CD14-positive monocyte (primary cell): ENCODE results near the gene QTRT2. TPM values are rescaled to one million over a fixed set of nuclear protein-coding genes. Genes with fewer than 3 reads are reported as not detected.

Source experiments
- DNase-seq, 3 donors: peaks; one replicate each; pipeline ENCODE4 v3.0.0-alpha.2; 2011 to 2022
- H2AFZ ChIP-seq: 2 replicates; pipeline ENCODE4 v1.6.0; 2012; ENCODE audit warnings: mild to moderate bottlenecking, low read depth, low read length, inconsistent platforms; ENCODE audit not compliant: insufficient read depth, poor library complexity, severe bottlenecking
- H3K27ac ChIP-seq, 2 donors: 1 replicate in 1 of 2; 2 replicates in 1 of 2; pipeline ENCODE4 v1.5.1; 2012 to 2013; ENCODE audit warnings: low read length in 2 of 2, control low read depth in 1 of 2, inconsistent platforms in 1 of 2, low read depth in 1 of 2, mild to moderate bottlenecking in 1 of 2
- H3K27me3 ChIP-seq, 2 donors: one replicate each; pipeline versions ENCODE4 v1.6.0 to v1.6.1; 2011 to 2013; ENCODE audit warnings: low read length in 2 of 2; ENCODE audit not compliant: control insufficient read depth in 2 of 2, insufficient read depth in 2 of 2
- H3K36me3 ChIP-seq, 2 donors: replicated peaks in 1 of 2; 1 replicate in 1 of 2; 2 replicates in 1 of 2; pipeline versions ENCODE4 v1.5.1 to v1.6.1; 2012 to 2013; ENCODE audit warnings: low read length in 2 of 2, control low read depth in 1 of 2, inconsistent platforms in 1 of 2, mild to moderate bottlenecking in 1 of 2; ENCODE audit not compliant: insufficient read depth in 2 of 2, control insufficient read depth in 1 of 2
- H3K4me1 ChIP-seq, 2 donors: 1 replicate in 1 of 2; 2 replicates in 1 of 2; pipeline versions ENCODE4 v1.5.1 to v1.6.1; 2012 to 2013; ENCODE audit warnings: low read length in 2 of 2, control low read depth in 1 of 2, inconsistent platforms in 1 of 2, mild to moderate bottlenecking in 1 of 2, moderate library complexity in 1 of 2; ENCODE audit not compliant: insufficient read depth in 2 of 2, control insufficient read depth in 1 of 2
- H3K4me2 ChIP-seq: replicated peaks from 2 replicates; pipeline ENCODE3; 2012; ENCODE audit warnings: low read length, moderate library complexity, mild to moderate bottlenecking; ENCODE audit not compliant: poor library complexity, severe bottlenecking; ENCODE audit errors: extremely low read depth
- H3K4me3 ChIP-seq, 3 experiments: fragments of 200-600 bp in 1 of 3; sonication (generic) in 1 of 3; replicated peaks in 1 of 3; 1 replicate in 2 of 3; 2 replicates in 1 of 3; pipeline ENCODE4 v1.5.1; 2011 to 2013; ENCODE audit warnings: low read length in 3 of 3, mild to moderate bottlenecking in 3 of 3, control low read depth in 2 of 3, low read depth in 2 of 3, inconsistent platforms in 1 of 3, moderate library complexity in 1 of 3
- H3K79me2 ChIP-seq: 2 replicates; pipeline ENCODE4 v1.6.0; 2012; ENCODE audit warnings: mild to moderate bottlenecking, control low read depth, inconsistent platforms, low read length, moderate library complexity; ENCODE audit not compliant: insufficient read depth
- H3K9ac ChIP-seq: 2 replicates; pipeline ENCODE4 v1.6.0; 2017; ENCODE audit warnings: low read length, mild to moderate bottlenecking; ENCODE audit not compliant: insufficient read depth, poor library complexity, severe bottlenecking
- H3K9me3 ChIP-seq, 2 donors: replicated peaks in 1 of 2; 1 replicate in 1 of 2; 2 replicates in 1 of 2; pipeline versions ENCODE4 v1.5.1 to v1.6.1; 2012 to 2013; ENCODE audit warnings: low read length in 2 of 2, control low read depth in 1 of 2; ENCODE audit not compliant: control insufficient read depth in 1 of 2, insufficient read depth in 1 of 2
- H4K20me1 ChIP-seq: 2 replicates; pipeline ENCODE4 v1.6.0; 2012; ENCODE audit warnings: mild to moderate bottlenecking, low read length, control low read depth, moderate library complexity; ENCODE audit not compliant: insufficient read depth
- H3K27ac Mint-ChIP-seq, 7 donors: one replicate each; pipeline ENCODE4 v1.8.0; 2020; ENCODE audit warnings: mild to moderate bottlenecking in 7 of 7, mixed read lengths in 7 of 7, moderate library complexity in 6 of 7, inconsistent platforms in 2 of 7
- H3K27me3 Mint-ChIP-seq, 3 donors: one replicate each; pipeline ENCODE4 v1.8.0; 2021 to 2022; ENCODE audit warnings: low read depth in 3 of 3, mild to moderate bottlenecking in 3 of 3, mixed read lengths in 3 of 3, moderate library complexity in 3 of 3, inconsistent platforms in 1 of 3
- H3K36me3 Mint-ChIP-seq, 2 donors: one replicate each; pipeline ENCODE4 v1.8.0; 2020; ENCODE audit warnings: mixed read lengths in 2 of 2, inconsistent platforms in 1 of 2, mild to moderate bottlenecking in 1 of 2
- H3K4me1 Mint-ChIP-seq: one replicate; pipeline ENCODE4 v1.8.0; 2020; ENCODE audit warnings: mild to moderate bottlenecking, mixed read lengths
- H3K4me3 Mint-ChIP-seq, 2 donors: one replicate each; pipeline ENCODE4 v1.8.0; 2020; ENCODE audit warnings: mild to moderate bottlenecking in 2 of 2, mixed read lengths in 2 of 2, moderate library complexity in 1 of 2
- H3K9me3 Mint-ChIP-seq, 7 donors: one replicate each; pipeline ENCODE4 v1.8.0; 2020 to 2022; ENCODE audit warnings: mixed read lengths in 7 of 7, mild to moderate bottlenecking in 6 of 7, moderate library complexity in 6 of 7, inconsistent platforms in 2 of 7
- WGBS: methylation state at CpG from one replicate; pipeline ENCODE4 v1.1.5; 2013; ENCODE audit warnings: missing lambda C conversion rate; ENCODE audit not compliant: insufficient coverage; 5-methylcytosine and 5-hydroxymethylcytosine counted together
- intact Hi-C, 2 donors: fragments of 100-400 bp; cut with micrococcal nuclease; formaldehyde crosslinking; loops; one replicate each; pipeline versions ENCODE4 v1.15.0 to v1.15.1; 2023
- polyA plus RNA-seq, 3 donors: library from polyadenylated mRNA; depleted of rRNA in 1 of 3; unstranded in 2 of 3; stranded (reverse) in 1 of 3; fragments of 300-500 nt in 2 of 3; fragments of >200 nt in 1 of 3; fragmentation: Illumina TruSeq in 2 of 3; gene quantifications; 1 replicate in 2 of 3; 2 replicates in 1 of 3; pipeline ENCODE4 v1.2.3, GENCODE V29; 2012 to 2021
- TF ChIP-seq, protein P1 (sequence below): fragments of 200-600 bp; IDR thresholded peaks from one replicate; pipeline ENCODE4 v1.8.0; 2022; ENCODE audit warnings: antibody characterized with exemption, mild to moderate bottlenecking

QTRT2 gene
- polyA plus RNA-seq, 3 donors = 14.5 to 16.7 (median 15.9) TPM

DNA sequence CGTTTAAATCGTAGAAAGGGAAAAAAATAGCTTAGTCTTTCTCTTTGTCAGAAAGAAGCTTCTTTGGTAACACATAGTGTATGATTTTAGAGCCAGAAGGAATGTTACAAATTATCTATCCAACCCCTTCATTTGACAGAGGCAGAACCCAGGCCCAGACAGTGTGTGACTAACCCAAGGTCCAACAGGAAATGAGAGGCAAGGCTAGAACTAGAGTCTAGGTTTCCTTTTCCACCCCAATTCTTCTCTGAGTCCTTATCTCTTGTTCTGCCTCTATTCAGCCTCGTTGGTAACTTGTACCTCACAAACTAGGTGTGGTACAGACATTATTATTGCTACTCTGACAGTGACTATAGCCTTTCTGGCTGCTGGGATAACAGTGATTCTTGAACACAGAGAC, 39.3 kb downstream of the QTRT2 start:
- Histone ChIP-seq H3K36me3 (no peaks in the 10 kb centered on the region), H3K4me3 (no peak overlapping the region), H3K79me2 (no peaks in the 10 kb centered on the region), H3K27me3 (no peaks in the 10 kb centered on the region), H3K27ac (no peak overlapping the region), H3K9ac (no peak overlapping the region), H4K20me1 (no peaks in the 10 kb centered on the region), H3K4me2 (no peak overlapping the region), H3K4me1 (peaks cover 26 to 29% of the 10 kb centered on the region in 2 donors), H3K9me3 (no peaks in the 10 kb centered on the region), H2AFZ (no peak overlapping the region)
- no peak for DNase-seq
- peaks cover 0 to 5% (median 0%) of the 10 kb centered on the region in 7 donors for H3K9me3 Mint-ChIP-seq
- H3K27ac Mint-ChIP-seq = no peak overlapping the region
- WGBS = no CpG with 5 or more reads among the region's 3 CpGs
- peaks cover 28% of the 10 kb centered on the region for H3K4me1 Mint-ChIP-seq
- H3K4me3 Mint-ChIP-seq = no peak overlapping the region
- intact Hi-C loops = no loop called here
- peaks cover 2% of the 10 kb centered on the region in 2 donors for H3K36me3 Mint-ChIP-seq
- TF ChIP-seq, protein P1, sequence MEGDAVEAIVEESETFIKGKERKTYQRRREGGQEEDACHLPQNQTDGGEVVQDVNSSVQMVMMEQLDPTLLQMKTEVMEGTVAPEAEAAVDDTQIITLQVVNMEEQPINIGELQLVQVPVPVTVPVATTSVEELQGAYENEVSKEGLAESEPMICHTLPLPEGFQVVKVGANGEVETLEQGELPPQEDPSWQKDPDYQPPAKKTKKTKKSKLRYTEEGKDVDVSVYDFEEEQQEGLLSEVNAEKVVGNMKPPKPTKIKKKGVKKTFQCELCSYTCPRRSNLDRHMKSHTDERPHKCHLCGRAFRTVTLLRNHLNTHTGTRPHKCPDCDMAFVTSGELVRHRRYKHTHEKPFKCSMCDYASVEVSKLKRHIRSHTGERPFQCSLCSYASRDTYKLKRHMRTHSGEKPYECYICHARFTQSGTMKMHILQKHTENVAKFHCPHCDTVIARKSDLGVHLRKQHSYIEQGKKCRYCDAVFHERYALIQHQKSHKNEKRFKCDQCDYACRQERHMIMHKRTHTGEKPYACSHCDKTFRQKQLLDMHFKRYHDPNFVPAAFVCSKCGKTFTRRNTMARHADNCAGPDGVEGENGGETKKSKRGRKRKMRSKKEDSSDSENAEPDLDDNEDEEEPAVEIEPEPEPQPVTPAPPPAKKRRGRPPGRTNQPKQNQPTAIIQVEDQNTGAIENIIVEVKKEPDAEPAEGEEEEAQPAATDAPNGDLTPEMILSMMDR = no peak
- H3K27me3 Mint-ChIP-seq = peaks cover 1 to 4% (median 2%) of the 10 kb centered on the region in 3 donors

DNA sequence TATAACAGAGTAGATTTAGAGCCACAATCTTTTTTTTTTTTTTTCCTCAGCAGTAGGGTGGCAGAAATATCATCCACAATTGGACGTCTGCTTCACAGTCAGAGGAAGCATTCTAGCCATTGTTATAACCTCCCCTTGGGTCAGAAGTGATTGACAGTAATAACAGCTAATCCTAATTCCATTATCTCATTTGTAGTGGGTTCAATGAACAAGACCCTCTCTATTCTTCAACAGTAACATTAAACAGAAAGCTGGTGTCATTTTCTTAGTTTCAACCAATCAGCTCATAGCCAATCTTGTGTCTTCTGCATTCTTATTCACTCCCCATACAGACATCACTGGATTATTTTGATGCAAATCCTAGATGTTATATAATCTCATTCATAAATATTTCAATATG, 44.6 kb downstream of the QTRT2 start:
- no peaks in the 10 kb centered on the region for H3K79me2 ChIP-seq
- H2AFZ ChIP-seq = no peak overlapping the region
- no peaks in the 10 kb centered on the region for H3K9me3 ChIP-seq
- no peaks in the 10 kb centered on the region for H4K20me1 ChIP-seq
- no peaks in the 10 kb centered on the region for H3K36me3 ChIP-seq
- Mint-ChIP-seq H3K27me3 (peaks cover 0 to 4% (median 2%) of the 10 kb centered on the region in 3 donors), H3K36me3 (no peaks in the 10 kb centered on the region), H3K4me3 (no peak overlapping the region), H3K27ac (no peak overlapping the region), H3K4me1 (peaks cover 8% of the 10 kb centered on the region), H3K9me3 (peaks cover 0 to 3% (median 0%) of the 10 kb centered on the region in 7 donors)
- no peaks in the 10 kb centered on the region for H3K27me3 ChIP-seq
- no peak for DNase-seq
- H3K9ac ChIP-seq = no peak overlapping the region
- no peak overlapping the region for H3K4me3 ChIP-seq
- H3K4me1 ChIP-seq = peaks cover 4 to 11% of the 10 kb centered on the region in 2 donors
- H3K4me2 ChIP-seq = no peak overlapping the region
- no CpG with 5 or more reads among the region's 1 CpG for WGBS
- H3K27ac ChIP-seq = no peak overlapping the region
- intact Hi-C loops = no loop called here
- TF ChIP-seq, protein P1 = no peak
